HCT116 (cell line): ENCODE results near the gene SYAP1. TPM values are rescaled to one million over a fixed set of nuclear protein-coding genes. Genes with fewer than 3 reads are reported as not detected.

Experiments used
- ATAC-seq: fragments of 200-7000 bp; cut with Tn5 transposase; 2 replicates; pipeline ENCODE4 v1.9.1; 2020; ENCODE audit warnings: mild to moderate bottlenecking, moderate library complexity
- BruUV-seq: library from RNA; stranded (reverse); fragments of 400-500 nt; replicated peaks from 2 replicates; lab custom pipeline; 2021; lab: Mats Ljungman, UMichigan
- CTCF ChIA-PET: fragments of 300-600 bp; sonication (Branson Sonifier 250); formaldehyde crosslinking; loops from one replicate; lab custom pipeline; 2021; ENCODE audit warnings: antibody characterized with exemption; lab: Charles Lee
- POLR2A ChIA-PET: fragments of 300-600, 350-600 bp; sonication (Branson Sonifier 250); formaldehyde crosslinking; loops from one replicate; lab custom pipeline; 2021; ENCODE audit warnings: antibody characterized with exemption; lab: Charles Lee
- RAD21 ChIA-PET, 2 experiments: fragments of 300-600 bp; sonication (Branson Sonifier 250); formaldehyde crosslinking; loops; one replicate each; lab custom pipeline; 2023; ENCODE audit warnings: low total read pairs in 2 of 2; ENCODE audit not compliant: uncharacterized antibody in 2 of 2, unreplicated experiment in 2 of 2, low non-redundant PET in 1 of 2; lab: Charles Lee
- DNase-seq: peaks from one replicate; pipeline ENCODE4 v3.0.0-alpha.2; 2010; ENCODE audit warnings: low read depth, low spot score
- H2AFZ ChIP-seq: fragments of 200-600 bp; shearing (Covaris generic), sonication (generic); 2 replicates; pipeline ENCODE4 v1.6.1; 2017; ENCODE audit warnings: low read depth, mixed run types, mixed read lengths, antibody characterized with exemption, low read length; ENCODE audit not compliant: poor library complexity, severe bottlenecking
- H3K27ac ChIP-seq: 2 replicates; pipeline ENCODE4 v1.5.1; 2012; ENCODE audit warnings: low read depth, low read length
- H3K27me3 ChIP-seq: fragments of 200-600 bp; sonication (generic); 2 replicates; pipeline ENCODE4 v1.6.1; 2016; ENCODE audit warnings: mixed run types, low read length, mixed read lengths; ENCODE audit not compliant: insufficient read depth
- H3K36me3 ChIP-seq, 2 experiments: fragments of 200-500 bp in 1 of 2; fragments of 200-600 bp in 1 of 2; sonication (Bioruptor generic) in 1 of 2; sonication (generic) in 1 of 2; 2 replicates each; pipeline versions ENCODE4 v1.5.1 to v1.6.1; 2014 to 2016; ENCODE audit warnings: low read length in 2 of 2, inconsistent platforms in 1 of 2, mixed read lengths in 1 of 2, mixed run types in 1 of 2; ENCODE audit not compliant: insufficient read depth in 2 of 2, control insufficient read depth in 1 of 2
- H3K4me1 ChIP-seq, 2 experiments: fragments of 200-600 bp in 1 of 2; sonication (generic) in 1 of 2; 2 replicates each; pipeline versions ENCODE4 v1.5.1 to v1.6.1; 2012 to 2017; ENCODE audit warnings: low read length in 2 of 2, inconsistent platforms in 1 of 2, mild to moderate bottlenecking in 1 of 2, mixed read lengths in 1 of 2, mixed run types in 1 of 2, moderate library complexity in 1 of 2; ENCODE audit not compliant: insufficient read depth in 2 of 2, control insufficient read depth in 1 of 2
- H3K4me2 ChIP-seq: fragments of 200-600 bp; sonication (generic); 2 replicates; pipeline ENCODE4 v1.6.1; 2017; ENCODE audit warnings: mixed run types, low read length, mixed read lengths
- H3K4me3 ChIP-seq, 2 experiments: fragments of 200-600 bp in 1 of 2; sonication (generic) in 1 of 2; replicated peaks in 1 of 2; 2 replicates each; pipeline ENCODE4 v1.5.1; 2011 to 2016; ENCODE audit warnings: low read length in 2 of 2, control low read depth in 1 of 2, low read depth in 1 of 2, mild to moderate bottlenecking in 1 of 2, mixed read lengths in 1 of 2, mixed run types in 1 of 2
- H3K79me2 ChIP-seq: fragments of 200-600 bp; sonication (generic); 2 replicates; pipeline ENCODE4 v1.6.1; 2017; ENCODE audit warnings: mild to moderate bottlenecking, mixed run types, low read length, moderate library complexity, mixed read lengths; ENCODE audit not compliant: insufficient read depth
- H3K9ac ChIP-seq: fragments of 200-600 bp; sonication (generic); 2 replicates; pipeline ENCODE4 v1.6.1; 2016; ENCODE audit warnings: low read length, mixed read lengths
- H3K9me2 ChIP-seq: fragments of 200-600 bp; sonication (generic), shearing (Covaris generic); 2 replicates; pipeline ENCODE4 v1.6.1; 2017; ENCODE audit warnings: mixed run types, mild to moderate bottlenecking, moderate library complexity; ENCODE audit not compliant: insufficient read depth
- H3K9me3 ChIP-seq, 2 experiments: fragments of 200-500 bp in 1 of 2; fragments of 200-600 bp in 1 of 2; sonication (Bioruptor generic) in 1 of 2; sonication (generic) in 1 of 2; 2 replicates each; pipeline ENCODE4 v1.6.1; 2014 to 2017; ENCODE audit warnings: low read length in 2 of 2, mixed read lengths in 2 of 2, inconsistent platforms in 1 of 2, low read depth in 1 of 2, mild to moderate bottlenecking in 1 of 2, mixed run types in 1 of 2, moderate library complexity in 1 of 2; ENCODE audit not compliant: control insufficient read depth in 1 of 2, insufficient read depth in 1 of 2
- H4K20me1 ChIP-seq: fragments of 200-600 bp; sonication (generic), shearing (Covaris generic); 2 replicates; pipeline ENCODE4 v1.6.1; 2017; ENCODE audit warnings: mixed run types, mild to moderate bottlenecking, moderate library complexity; ENCODE audit not compliant: insufficient read depth
- CBX3 ChIP-seq: IDR thresholded peaks from 2 replicates; pipeline ENCODE4 v1.6.1; 2012; ENCODE audit warnings: low read depth
- CEBPB ChIP-seq: IDR thresholded peaks from 2 replicates; pipeline ENCODE4 v1.6.1; 2012; ENCODE audit warnings: low read depth
- ELF1 ChIP-seq: IDR thresholded peaks from 2 replicates; pipeline ENCODE4 v1.6.1; 2012; ENCODE audit warnings: low read depth, borderline replicate concordance
- EZH2phosphoT487 ChIP-seq: fragments of 200-600 bp; IDR thresholded peaks from 2 replicates; pipeline ENCODE4 v1.6.1; 2018; ENCODE audit warnings: antibody characterized with exemption, borderline replicate concordance
- FOSL1 ChIP-seq: IDR thresholded peaks from 2 replicates; pipeline ENCODE4 v1.6.1; 2012; ENCODE audit warnings: low read depth
- JUND ChIP-seq: IDR thresholded peaks from 2 replicates; pipeline ENCODE4 v1.6.1; 2012
- POLR2A ChIP-seq: IDR thresholded peaks from 2 replicates; pipeline ENCODE4 v1.7.0; 2011; ENCODE audit warnings: borderline replicate concordance; ENCODE audit not compliant: insufficient read depth, insufficient read length; ENCODE audit errors: extremely low read depth
- RAD21 ChIP-seq: IDR thresholded peaks from 2 replicates; pipeline ENCODE4 v1.6.1; 2012; ENCODE audit warnings: low read depth, mild to moderate bottlenecking
- SIN3A ChIP-seq: IDR thresholded peaks from 2 replicates; pipeline ENCODE4 v1.6.1; 2012; ENCODE audit warnings: low read depth
- SP1 ChIP-seq: IDR thresholded peaks from 2 replicates; pipeline ENCODE4 v1.6.1; 2012; ENCODE audit warnings: low read depth
- SRF ChIP-seq: IDR thresholded peaks from 2 replicates; pipeline ENCODE4 v1.6.1; 2012; ENCODE audit warnings: low read depth
- ZNF274 ChIP-seq: fragments of 200-500 bp; sonication (Bioruptor generic); IDR thresholded peaks from 2 replicates; pipeline ENCODE4 v1.6.1; 2014; ENCODE audit warnings: mild to moderate bottlenecking, low read depth, low read length, inconsistent platforms
- intact Hi-C: fragments of 100-400 bp; cut with micrococcal nuclease; formaldehyde crosslinking; loops from 2 replicates; pipeline ENCODE4 v1.10.0; 2022
- total RNA-seq: library from RNA; stranded (reverse); gene quantifications from one replicate; pipeline ENCODE4 v1.2.1, GENCODE V29; 2021; ENCODE audit not compliant: unreplicated experiment
- TF ChIP-seq, protein P1 (sequence below), 3 experiments: fragments of 200-600 bp in 1 of 3; sonication (generic) in 1 of 3; IDR thresholded peaks in 2 of 3; conservative IDR thresholded peaks in 1 of 3; 2 replicates each; pipeline ENCODE4 v1.5.1; 2012 to 2017; ENCODE audit warnings: low read depth in 2 of 3, low read length in 2 of 3, antibody characterized with exemption in 1 of 3, borderline replicate concordance in 1 of 3, control low read depth in 1 of 3, mild to moderate bottlenecking in 1 of 3, mixed read lengths in 1 of 3, mixed run types in 1 of 3, moderate library complexity in 1 of 3; ENCODE audit not compliant: insufficient read depth in 1 of 3
- TF ChIP-seq, protein P2 (sequence below): IDR thresholded peaks from 2 replicates; pipeline ENCODE4 v1.6.1; 2012; ENCODE audit warnings: low read depth

Gene SYAP1
- total RNA-seq, 1 experiment from 2014 or later, result 24.8 TPM

DNA sequence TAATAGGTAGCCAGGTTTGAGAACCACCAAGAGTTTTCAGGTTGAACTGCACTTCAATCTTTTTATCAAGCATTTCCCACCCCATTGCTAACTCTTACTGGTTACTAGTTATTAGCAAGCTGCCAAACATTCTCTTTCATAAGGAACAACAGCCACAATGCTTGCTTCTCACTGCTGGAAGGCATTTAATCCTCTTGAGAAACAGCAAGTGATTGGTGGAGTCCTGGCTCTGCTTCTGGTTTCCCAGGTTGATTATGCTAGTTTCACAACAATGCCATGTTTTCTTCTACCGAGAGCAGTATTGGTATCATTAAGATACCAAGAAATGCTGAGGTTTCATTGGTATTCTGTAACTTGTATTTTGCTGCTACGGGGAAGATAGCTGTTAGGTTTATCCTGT lies 34.6 kb downstream of the SYAP1 start:
- intact Hi-C loops, result no loop called here
- no peak for TF ChIP-seq SIN3A
- TF ChIP-seq, protein P1, sequence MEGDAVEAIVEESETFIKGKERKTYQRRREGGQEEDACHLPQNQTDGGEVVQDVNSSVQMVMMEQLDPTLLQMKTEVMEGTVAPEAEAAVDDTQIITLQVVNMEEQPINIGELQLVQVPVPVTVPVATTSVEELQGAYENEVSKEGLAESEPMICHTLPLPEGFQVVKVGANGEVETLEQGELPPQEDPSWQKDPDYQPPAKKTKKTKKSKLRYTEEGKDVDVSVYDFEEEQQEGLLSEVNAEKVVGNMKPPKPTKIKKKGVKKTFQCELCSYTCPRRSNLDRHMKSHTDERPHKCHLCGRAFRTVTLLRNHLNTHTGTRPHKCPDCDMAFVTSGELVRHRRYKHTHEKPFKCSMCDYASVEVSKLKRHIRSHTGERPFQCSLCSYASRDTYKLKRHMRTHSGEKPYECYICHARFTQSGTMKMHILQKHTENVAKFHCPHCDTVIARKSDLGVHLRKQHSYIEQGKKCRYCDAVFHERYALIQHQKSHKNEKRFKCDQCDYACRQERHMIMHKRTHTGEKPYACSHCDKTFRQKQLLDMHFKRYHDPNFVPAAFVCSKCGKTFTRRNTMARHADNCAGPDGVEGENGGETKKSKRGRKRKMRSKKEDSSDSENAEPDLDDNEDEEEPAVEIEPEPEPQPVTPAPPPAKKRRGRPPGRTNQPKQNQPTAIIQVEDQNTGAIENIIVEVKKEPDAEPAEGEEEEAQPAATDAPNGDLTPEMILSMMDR (IDR thresholded peaks at IDR 0.05 in 2 of 3, conservative IDR thresholded peaks at IDR 0.05 in 1 of 3; ENCODE audit: borderline replicate concordance in 1 of 3, insufficient read depth in 1 of 3, low read depth in 2 of 3, low read length in 2 of 3), result no peak
- no peak for TF ChIP-seq CBX3
- TF ChIP-seq ZNF274, result no peak
- no peak for TF ChIP-seq RAD21
- TF ChIP-seq SP1, result no peak
- no peak overlapping the region for H3K4me2 ChIP-seq
- H2AFZ ChIP-seq, result no peak overlapping the region
- no peaks in the 10 kb centered on the region for H3K4me1 ChIP-seq
- no peaks in the 10 kb centered on the region for H3K27me3 ChIP-seq
- ATAC-seq, result no peak
- CTCF ChIA-PET, result no interaction called here
- RAD21 ChIA-PET, result no interaction called here
- BruUV-seq, result no TSS peak
- no peaks in the 10 kb centered on the region for H3K9me3 ChIP-seq
- peaks cover 2 to 7% of the 10 kb centered on the region in 2 experiments; a peak in 1 of 4 replicates for H3K36me3 ChIP-seq
- no peaks in the 10 kb centered on the region for H4K20me1 ChIP-seq
- H3K4me3 ChIP-seq, result no peak overlapping the region
- no peak overlapping the region for H3K9ac ChIP-seq
- POLR2A ChIA-PET, result no interaction called here
- H3K9me2 ChIP-seq, result no peaks in the 10 kb centered on the region
- no peaks in the 10 kb centered on the region for H3K79me2 ChIP-seq
- DNase-seq, result no peak
- H3K27ac ChIP-seq, result no peak overlapping the region

DNA sequence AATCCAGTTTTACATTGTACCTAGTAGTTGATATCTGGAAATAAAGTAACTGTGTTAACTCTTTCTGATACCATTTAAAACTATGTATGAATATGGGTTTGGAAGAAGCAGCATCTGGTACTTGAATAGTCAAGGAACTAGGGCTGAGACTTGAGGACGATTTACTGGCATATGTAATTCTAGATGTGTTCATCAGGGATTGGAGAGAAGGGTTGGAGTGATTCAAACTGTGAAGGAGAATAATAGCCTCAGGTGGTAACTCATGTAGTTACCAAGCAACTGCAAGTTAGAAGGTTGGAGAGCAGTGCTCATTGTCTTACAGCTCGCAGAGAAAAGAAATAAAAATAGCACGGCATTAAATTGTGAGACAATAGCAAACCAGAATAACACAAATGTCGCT lies 37.3 kb downstream of the SYAP1 start:
- CTCF ChIA-PET, result no interaction called here
- no peak for TF ChIP-seq ELF1
- no peak for TF ChIP-seq SRF
- no peak for TF ChIP-seq JUND
- TF ChIP-seq FOSL1, result no peak
- TF ChIP-seq POLR2A, result no peak
- no peak for TF ChIP-seq EZH2phosphoT487
- TF ChIP-seq, protein P1 (IDR thresholded peaks at IDR 0.05 in 2 of 3, conservative IDR thresholded peaks at IDR 0.05 in 1 of 3; ENCODE audit: borderline replicate concordance in 1 of 3, insufficient read depth in 1 of 3, low read depth in 2 of 3, low read length in 2 of 3), result no peak
- TF ChIP-seq CEBPB, result no peak
- TF ChIP-seq, protein P2, sequence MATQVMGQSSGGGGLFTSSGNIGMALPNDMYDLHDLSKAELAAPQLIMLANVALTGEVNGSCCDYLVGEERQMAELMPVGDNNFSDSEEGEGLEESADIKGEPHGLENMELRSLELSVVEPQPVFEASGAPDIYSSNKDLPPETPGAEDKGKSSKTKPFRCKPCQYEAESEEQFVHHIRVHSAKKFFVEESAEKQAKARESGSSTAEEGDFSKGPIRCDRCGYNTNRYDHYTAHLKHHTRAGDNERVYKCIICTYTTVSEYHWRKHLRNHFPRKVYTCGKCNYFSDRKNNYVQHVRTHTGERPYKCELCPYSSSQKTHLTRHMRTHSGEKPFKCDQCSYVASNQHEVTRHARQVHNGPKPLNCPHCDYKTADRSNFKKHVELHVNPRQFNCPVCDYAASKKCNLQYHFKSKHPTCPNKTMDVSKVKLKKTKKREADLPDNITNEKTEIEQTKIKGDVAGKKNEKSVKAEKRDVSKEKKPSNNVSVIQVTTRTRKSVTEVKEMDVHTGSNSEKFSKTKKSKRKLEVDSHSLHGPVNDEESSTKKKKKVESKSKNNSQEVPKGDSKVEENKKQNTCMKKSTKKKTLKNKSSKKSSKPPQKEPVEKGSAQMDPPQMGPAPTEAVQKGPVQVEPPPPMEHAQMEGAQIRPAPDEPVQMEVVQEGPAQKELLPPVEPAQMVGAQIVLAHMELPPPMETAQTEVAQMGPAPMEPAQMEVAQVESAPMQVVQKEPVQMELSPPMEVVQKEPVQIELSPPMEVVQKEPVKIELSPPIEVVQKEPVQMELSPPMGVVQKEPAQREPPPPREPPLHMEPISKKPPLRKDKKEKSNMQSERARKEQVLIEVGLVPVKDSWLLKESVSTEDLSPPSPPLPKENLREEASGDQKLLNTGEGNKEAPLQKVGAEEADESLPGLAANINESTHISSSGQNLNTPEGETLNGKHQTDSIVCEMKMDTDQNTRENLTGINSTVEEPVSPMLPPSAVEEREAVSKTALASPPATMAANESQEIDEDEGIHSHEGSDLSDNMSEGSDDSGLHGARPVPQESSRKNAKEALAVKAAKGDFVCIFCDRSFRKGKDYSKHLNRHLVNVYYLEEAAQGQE, result no peak
- no peak for TF ChIP-seq CBX3

More for the DNA sequence above, 37.3 kb downstream of the SYAP1 start:
- no peak overlapping the region for H3K4me2 ChIP-seq
- H3K4me3 ChIP-seq, result no peak overlapping the region
- no peak overlapping the region for H3K9ac ChIP-seq
- no peaks in the 10 kb centered on the region for H3K79me2 ChIP-seq
- no TSS peak for BruUV-seq
- no peak overlapping the region for H2AFZ ChIP-seq
- intact Hi-C loops, result no loop called here
- POLR2A ChIA-PET, result interaction anchor here (2.2 kb wide), 1 partner anchor 15 kb away, joined by 7 read pairs; no protein-coding TSS in a partner anchor
- H3K27ac ChIP-seq, result no peak overlapping the region
- H4K20me1 ChIP-seq, result no peaks in the 10 kb centered on the region
- no peaks in the 10 kb centered on the region for H3K9me2 ChIP-seq
- no peaks in the 10 kb centered on the region for H3K27me3 ChIP-seq
- DNase-seq (no peak), ATAC-seq (no peak)
- no peaks in the 10 kb centered on the region for H3K9me3 ChIP-seq
- H3K36me3 ChIP-seq, result peaks cover 6 to 7% of the 10 kb centered on the region in 2 experiments; a peak in 2 of 4 replicates
- RAD21 ChIA-PET, result no interaction called here
- no peaks in the 10 kb centered on the region for H3K4me1 ChIP-seq
